Activated naive CD8-positive, alpha-beta T cell treated with anti-CD3 and anti-CD28 coated beads, Interleukin-2, amount 10 ng/mL, durations not matched to agents 7 days and 5 days (primary cell): ENCODE results near the gene ARL4D. TPM values are rescaled to one million over a fixed set of nuclear protein-coding genes. Genes with fewer than 3 reads are reported as not detected.

Source experiments
- ATAC-seq: fragments of 150-1000 bp; cut with Tn5 transposase; one replicate; pipeline ENCODE4 v1.10.0; 2021; ENCODE audit warnings: low read depth, moderate library complexity
- POLR2A ChIA-PET: fragments of 350-600 bp; sonication (Branson Sonifier 250); formaldehyde crosslinking; loops from one replicate; lab custom pipeline; 2021; ENCODE audit warnings: antibody characterized with exemption; lab: Charles Lee
- DNase-seq: peaks from one replicate; pipeline ENCODE4 v3.0.0; 2021
- H3K27ac Mint-ChIP-seq: one replicate; pipeline ENCODE4 v1.8.0; 2022; ENCODE audit warnings: mild to moderate bottlenecking, mixed read lengths
- H3K27me3 Mint-ChIP-seq: one replicate; pipeline ENCODE4 v1.8.0; 2022; ENCODE audit warnings: mild to moderate bottlenecking, moderate library complexity, mixed read lengths
- H3K36me3 Mint-ChIP-seq: one replicate; pipeline ENCODE4 v1.8.0; 2021; ENCODE audit warnings: mild to moderate bottlenecking, mixed read lengths
- H3K4me1 Mint-ChIP-seq: one replicate; pipeline ENCODE4 v1.8.0; 2021; ENCODE audit warnings: mixed read lengths
- H3K4me3 Mint-ChIP-seq: one replicate; pipeline ENCODE4 v1.8.0; 2022; ENCODE audit warnings: mild to moderate bottlenecking, moderate library complexity, mixed read lengths
- H3K9me3 Mint-ChIP-seq: one replicate; pipeline ENCODE4 v1.8.0; 2021; ENCODE audit warnings: mixed read lengths
- total RNA-seq, 2 experiments: library from RNA; stranded (reverse); gene quantifications; one replicate each; pipeline ENCODE4 v1.2.3, GENCODE V29; 2021

Gene ARL4D
- 1 to 10 TPM; 2.2 to 2.4 TPM for total RNA-seq

GRCh38 chr17:43398724-43399595 is at the start of gene ARL4D:
ARL4D (plus strand) TSS chr17:43398993; CDS start chr17:43399733, 740 bp downstream.
- Mint-ChIP-seq H3K4me1 (peaks cover 11% of the 10 kb centered on the region), H3K27me3 (peaks cover 2% of the 10 kb centered on the region)

GRCh38 chr17:43349142-43349541 is 49.7 kb upstream of the ARL4D start:
- Mint-ChIP-seq H3K4me3 (no peak overlapping the region), H3K27me3 (peaks cover 5% of the 10 kb centered on the region), H3K9me3 (peaks cover 29% of the 10 kb centered on the region), H3K27ac (no peak overlapping the region), H3K4me1 (peaks cover 11% of the 10 kb centered on the region), H3K36me3 (peaks cover 23% of the 10 kb centered on the region)
- POLR2A ChIA-PET: interaction anchor here (0.9 kb wide), 1 partner anchor 12 kb away, joined by 4 read pairs; no protein-coding TSS in a partner anchor
- no peak for ATAC-seq
- DNase-seq: no peak

More at GRCh38 chr17:43398724-43399595, at the start of gene ARL4D:
- ATAC-seq (peak; percentile 78), DNase-seq (peak; percentile 87)
- Mint-ChIP-seq H3K36me3 (no peaks in the 10 kb centered on the region), H3K9me3 (no peaks in the 10 kb centered on the region), H3K27ac (peak within 1 kb of the TSS; percentile 93), H3K4me3 (peak within 1 kb of the TSS; percentile 92)
- POLR2A ChIA-PET: interaction anchor here (0.6 to 10.6 kb wide), 9 partner anchors 8 to 1064 kb away, joined by 3 to 168 read pairs (median 9); partner anchors contain the start of gene DHX8

- Mint-ChIP-seq H3K9me3 (peaks cover 27% of the 10 kb centered on the region), H3K4me3 (no peak overlapping the region), H3K27me3 (no peaks in the 10 kb centered on the region), H3K27ac (no peak overlapping the region), H3K36me3 (peaks cover 23% of the 10 kb centered on the region), H3K4me1 (peaks cover 11% of the 10 kb centered on the region)
- ATAC-seq: no peak
- DNase-seq: no peak
- POLR2A ChIA-PET: no interaction called here
Measured at GRCh38 chr17:43350888-43351361, 47.9 kb upstream of the ARL4D start.

DNA sequence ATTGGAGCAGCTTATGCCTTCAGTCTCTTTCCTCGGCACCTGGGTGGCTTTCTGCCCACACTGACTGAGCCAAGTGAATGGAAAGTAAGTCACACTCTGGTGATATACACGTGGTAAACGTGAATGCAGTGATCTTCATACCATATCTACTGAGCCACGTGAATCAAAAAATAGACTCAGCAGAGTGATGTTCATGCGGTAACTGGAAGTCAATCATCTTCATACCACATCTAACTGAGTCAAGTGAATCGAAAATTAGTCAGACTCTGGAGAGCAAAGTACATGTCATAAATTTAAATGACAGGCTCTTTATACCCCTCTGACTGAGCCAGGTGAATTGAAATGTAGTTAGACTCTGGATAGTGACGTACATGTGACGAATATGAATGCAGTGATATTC is 47.1 kb upstream of the ARL4D start:
- no peaks in the 10 kb centered on the region for H3K27me3 Mint-ChIP-seq
- H3K4me3 Mint-ChIP-seq: no peak overlapping the region
- ATAC-seq (no peak), DNase-seq (no peak)
- peaks cover 11% of the 10 kb centered on the region for H3K4me1 Mint-ChIP-seq
- POLR2A ChIA-PET: no interaction called here
- H3K36me3 Mint-ChIP-seq: peaks cover 23% of the 10 kb centered on the region
- H3K27ac Mint-ChIP-seq: no peak overlapping the region
- H3K9me3 Mint-ChIP-seq: peaks cover 27% of the 10 kb centered on the region

- no peaks in the 10 kb centered on the region for H3K27me3 Mint-ChIP-seq
- H3K4me1 Mint-ChIP-seq: peaks cover 12% of the 10 kb centered on the region
- H3K9me3 Mint-ChIP-seq: peaks cover 21% of the 10 kb centered on the region
- peaks cover 18% of the 10 kb centered on the region for H3K36me3 Mint-ChIP-seq
- no peak overlapping the region for H3K27ac Mint-ChIP-seq
- ATAC-seq (no peak), DNase-seq (no peak)
- no peak overlapping the region for H3K4me3 Mint-ChIP-seq
- POLR2A ChIA-PET: no interaction called here
Measured at GRCh38 chr17:43352579-43353331, 46.0 kb upstream of the ARL4D start.

GRCh38 chr17:43353393-43353792 is 45.4 kb upstream of the ARL4D start:
- H3K27me3 Mint-ChIP-seq: no peaks in the 10 kb centered on the region
- ATAC-seq: no peak
- peaks cover 20% of the 10 kb centered on the region for H3K36me3 Mint-ChIP-seq
- DNase-seq: no peak
- peaks cover 14% of the 10 kb centered on the region for H3K4me1 Mint-ChIP-seq
- no peak overlapping the region for H3K27ac Mint-ChIP-seq
- H3K4me3 Mint-ChIP-seq: no peak overlapping the region
- H3K9me3 Mint-ChIP-seq: peaks cover 17% of the 10 kb centered on the region
- POLR2A ChIA-PET: no interaction called here

DNA sequence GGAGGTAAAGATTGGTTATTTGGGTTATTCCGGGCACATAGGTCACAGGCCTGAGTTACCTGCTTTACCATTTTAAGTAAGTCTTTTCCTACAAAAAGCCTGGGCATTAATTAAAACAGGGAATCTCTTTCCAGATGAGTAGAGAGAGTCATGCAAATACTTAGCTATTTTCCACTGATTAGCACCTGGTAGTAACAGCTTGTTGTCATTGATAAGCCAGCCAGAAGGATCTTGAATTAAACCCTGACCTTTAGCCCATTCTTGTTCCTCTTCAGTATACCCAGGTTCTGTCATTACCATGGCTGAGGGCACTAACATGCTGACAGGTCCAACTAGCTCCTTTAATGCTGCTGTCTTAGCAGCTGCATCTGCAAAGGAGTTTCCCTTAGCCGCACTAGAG is 44.4 kb upstream of the ARL4D start:
- POLR2A ChIA-PET: interaction anchor here (0.6 to 0.8 kb wide), 2 partner anchors 13 to 373 kb away, joined by 3 to 5 read pairs; no protein-coding TSS in a partner anchor
- H3K4me3 Mint-ChIP-seq: no peak overlapping the region
- peaks cover 20% of the 10 kb centered on the region for H3K36me3 Mint-ChIP-seq
- DNase-seq (no peak), ATAC-seq (no peak)
- no peak overlapping the region for H3K27ac Mint-ChIP-seq
- no peaks in the 10 kb centered on the region for H3K27me3 Mint-ChIP-seq
- H3K4me1 Mint-ChIP-seq: peaks cover 21% of the 10 kb centered on the region
- H3K9me3 Mint-ChIP-seq: peaks cover 15% of the 10 kb centered on the region

DNA sequence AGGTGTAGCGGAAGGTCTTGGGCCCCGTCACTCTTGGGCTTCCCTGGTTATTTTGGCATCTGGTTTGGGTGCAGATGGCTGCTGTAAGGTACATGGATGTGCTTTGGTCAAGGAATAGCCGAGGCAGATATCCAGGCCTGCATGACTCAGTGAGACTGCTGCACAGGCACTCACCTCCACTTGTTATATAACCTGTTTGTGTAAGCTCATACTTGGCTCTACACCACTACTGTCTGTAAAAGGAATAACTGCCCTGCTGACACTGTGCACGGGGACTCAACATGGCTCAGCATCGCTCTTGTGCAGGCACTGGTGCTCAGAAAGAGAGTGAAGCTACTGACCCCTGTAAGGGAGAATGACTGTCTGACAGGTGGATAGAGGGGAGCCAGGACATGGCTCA is 42.3 kb upstream of the ARL4D start:
- Mint-ChIP-seq H3K4me1 (peaks cover 33% of the 10 kb centered on the region), H3K9me3 (peaks cover 4% of the 10 kb centered on the region), H3K27ac (no peak overlapping the region), H3K4me3 (no peak overlapping the region), H3K27me3 (no peaks in the 10 kb centered on the region), H3K36me3 (peaks cover 10% of the 10 kb centered on the region)
- ATAC-seq: no peak
- POLR2A ChIA-PET: interaction anchor here (1.0 to 2.9 kb wide), 4 partner anchors 12 to 41 kb away, joined by 3 to 21 read pairs (median 6); no protein-coding TSS in a partner anchor
- no peak for DNase-seq

GRCh38 chr17:43356999-43357398 is 41.8 kb upstream of the ARL4D start:
- H3K36me3 Mint-ChIP-seq: peaks cover 8% of the 10 kb centered on the region
- peaks cover 35% of the 10 kb centered on the region for H3K4me1 Mint-ChIP-seq
- no peak overlapping the region for H3K4me3 Mint-ChIP-seq
- ATAC-seq (no peak), DNase-seq (no peak)
- no peaks in the 10 kb centered on the region for H3K27me3 Mint-ChIP-seq
- peaks cover 1% of the 10 kb centered on the region for H3K9me3 Mint-ChIP-seq
- no peak overlapping the region for H3K27ac Mint-ChIP-seq
- POLR2A ChIA-PET: interaction anchor here (1.0 to 2.9 kb wide), 4 partner anchors 11 to 42 kb away, joined by 3 to 21 read pairs (median 6); no protein-coding TSS in a partner anchor

GRCh38 chr17:43359469-43360110 is 39.2 kb upstream of the ARL4D start:
- ATAC-seq (no peak), DNase-seq (no peak)
- peaks cover 2% of the 10 kb centered on the region for H3K36me3 Mint-ChIP-seq
- POLR2A ChIA-PET: interaction anchor here (0.8 to 4.3 kb wide), 9 partner anchors 10 to 142 kb away, joined by 4 to 151 read pairs (median 37); partner anchors contain the start of genes ARL4D and DHX8
- H3K4me1 Mint-ChIP-seq: peaks cover 26% of the 10 kb centered on the region
- no peaks in the 10 kb centered on the region for H3K9me3 Mint-ChIP-seq
- peak overlapping the region; percentile 93 for H3K4me3 Mint-ChIP-seq
- peak overlapping the region; percentile 100 for H3K27ac Mint-ChIP-seq
- no peaks in the 10 kb centered on the region for H3K27me3 Mint-ChIP-seq

GRCh38 chr17:43360376-43360738 is 38.4 kb upstream of the ARL4D start:
- H3K36me3 Mint-ChIP-seq: peaks cover 2% of the 10 kb centered on the region
- DNase-seq (peak; percentile 53), ATAC-seq (peak; percentile 39)
- peaks cover 27% of the 10 kb centered on the region for H3K4me1 Mint-ChIP-seq
- peak overlapping the region; percentile 93 for H3K4me3 Mint-ChIP-seq
- peak overlapping the region; percentile 100 for H3K27ac Mint-ChIP-seq
- POLR2A ChIA-PET: interaction anchor here (0.5 to 4.3 kb wide), 46 partner anchors 9 to 1444 kb away, joined by 3 to 151 read pairs (median 4); partner anchors contain the start of genes AARSD1, ARL4D, BECN1 and BRCA1
- H3K27me3 Mint-ChIP-seq: no peaks in the 10 kb centered on the region
- no peaks in the 10 kb centered on the region for H3K9me3 Mint-ChIP-seq

- POLR2A ChIA-PET: interaction anchor here (0.5 to 4.3 kb wide), 48 partner anchors 9 to 1444 kb away, joined by 3 to 151 read pairs (median 4); partner anchors contain the start of genes AARSD1, ARL4D, BECN1 and BRCA1
- H3K9me3 Mint-ChIP-seq: no peaks in the 10 kb centered on the region
- no peaks in the 10 kb centered on the region for H3K27me3 Mint-ChIP-seq
- peaks cover 2% of the 10 kb centered on the region for H3K36me3 Mint-ChIP-seq
- H3K27ac Mint-ChIP-seq: peak overlapping the region; percentile 100
- DNase-seq (peak; percentile 85), ATAC-seq (peak; percentile 88)
- peak overlapping the region; percentile 93 for H3K4me3 Mint-ChIP-seq
- peaks cover 27% of the 10 kb centered on the region for H3K4me1 Mint-ChIP-seq
Measured at GRCh38 chr17:43360739-43361505, 37.9 kb upstream of the ARL4D start.
